ENCODE measurements around the gene RGS12.

The RGS12 gene

GRCh38 chr4:3292571-3293400 lies at the start of gene RGS12:
TSS of gene RGS12 (plus strand) at chr4:3293021. CDS start at chr4:3316171, 23,150 bp downstream.
- peak; percentile 89 for DNase-seq (ENCODE audit: low read depth)
- no peak for TF ChIP-seq CTCF (conservative IDR thresholded peaks at IDR 0.05; ENCODE audit: control insufficient read depth, insufficient read depth, low read depth, low read length)

GRCh38 chr4:3243136-3243780 lies 49.6 kb upstream of the RGS12 start:
- H3K4me3 ChIP-seq (ENCODE audit: control insufficient read depth, low read depth, low read length): no peak overlapping the region
- TF ChIP-seq CTCF (conservative IDR thresholded peaks at IDR 0.05; ENCODE audit: control insufficient read depth, insufficient read depth, low read depth, low read length): no peak
- no peak for DNase-seq (ENCODE audit: low read depth)

More at GRCh38 chr4:3292571-3293400, at the start of gene RGS12:
- peak within 1 kb of the TSS; percentile 72 for H3K4me3 ChIP-seq (ENCODE audit: control insufficient read depth, low read depth, low read length)

- DNase-seq (ENCODE audit: low read depth): no peak
- H3K4me3 ChIP-seq (ENCODE audit: control insufficient read depth, low read depth, low read length): no peak overlapping the region
- no peak for TF ChIP-seq CTCF (conservative IDR thresholded peaks at IDR 0.05; ENCODE audit: control insufficient read depth, insufficient read depth, low read depth, low read length)
Measured at GRCh38 chr4:3244002-3244401, 48.8 kb upstream of the RGS12 start.

- TF ChIP-seq CTCF (conservative IDR thresholded peaks at IDR 0.05; ENCODE audit: control insufficient read depth, insufficient read depth, low read depth, low read length): no peak
- no peak overlapping the region for H3K4me3 ChIP-seq (ENCODE audit: control insufficient read depth, low read depth, low read length)
- no peak for DNase-seq (ENCODE audit: low read depth)
Measured at GRCh38 chr4:3244747-3245146, 48.1 kb upstream of the RGS12 start.

GRCh38 chr4:3245676-3246075 lies 47.1 kb upstream of the RGS12 start:
- no peak for TF ChIP-seq CTCF (conservative IDR thresholded peaks at IDR 0.05; ENCODE audit: control insufficient read depth, insufficient read depth, low read depth, low read length)
- DNase-seq (ENCODE audit: low read depth): no peak

GRCh38 chr4:3246458-3247398 lies 46.1 kb upstream of the RGS12 start:
- H3K4me3 ChIP-seq (ENCODE audit: control insufficient read depth, low read depth, low read length): no peak overlapping the region
- TF ChIP-seq CTCF (conservative IDR thresholded peaks at IDR 0.05; ENCODE audit: control insufficient read depth, insufficient read depth, low read depth, low read length): no peak
- DNase-seq (ENCODE audit: low read depth): no peak

More at GRCh38 chr4:3245676-3246075, 47.1 kb upstream of the RGS12 start:
- no peak overlapping the region for H3K4me3 ChIP-seq (ENCODE audit: control insufficient read depth, low read depth, low read length)
